ENCODE data around the gene VIPR1.

GRCh38 chr3:42572278-42572677 is 69.8 kb downstream of the VIPR1 start:
- TF ChIP-seq CTCF (IDR thresholded peaks at IDR 0.05; ENCODE audit: insufficient read depth, low read length) (peak; percentile 34), GABPA (IDR thresholded peaks at IDR 0.05; ENCODE audit: low read depth) (no peak), REST (IDR thresholded peaks at IDR 0.05; ENCODE audit: insufficient replicate concordance, low read depth) (no peak)
